Ishikawa (cell line): ENCODE measurements around the gene TBC1D1.

Experiments used
- CEBPB ChIP-seq: IDR thresholded peaks from 2 replicates; pipeline ENCODE4 v1.6.1; 2012
- CREB1 ChIP-seq: IDR thresholded peaks from 2 replicates; pipeline ENCODE4 v1.6.1; 2012; ENCODE audit warnings: low read depth
- EGR1 ChIP-seq: IDR thresholded peaks from 2 replicates; pipeline ENCODE4 v1.6.1; 2012
- EP300 ChIP-seq: IDR thresholded peaks from 2 replicates; pipeline ENCODE4 v1.6.1; 2012; ENCODE audit warnings: borderline replicate concordance
- MAX ChIP-seq: IDR thresholded peaks from 2 replicates; pipeline ENCODE4 v1.6.1; 2012
- NFIC ChIP-seq: IDR thresholded peaks from 2 replicates; pipeline ENCODE4 v1.6.1; 2012
- REST ChIP-seq: IDR thresholded peaks from 2 replicates; pipeline ENCODE4 v1.6.1; 2012; ENCODE audit warnings: low read depth, mild to moderate bottlenecking
- TAF1 ChIP-seq: IDR thresholded peaks from 2 replicates; pipeline ENCODE4 v1.6.1; 2012; ENCODE audit warnings: low read depth, mild to moderate bottlenecking
- YY1 ChIP-seq: IDR thresholded peaks from 2 replicates; pipeline ENCODE4 v1.6.1; 2012; ENCODE audit warnings: low read depth

GRCh38 chr4:38174801-38175200, 283.9 kb downstream of the TBC1D1 start:
- TF ChIP-seq EP300 = no peak
- TF ChIP-seq EGR1 = no peak
- no peak for TF ChIP-seq YY1
- TF ChIP-seq TAF1 = no peak
- no peak for TF ChIP-seq CEBPB
- TF ChIP-seq REST = no peak
- no peak for TF ChIP-seq CREB1
- TF ChIP-seq NFIC = no peak
- no peak for TF ChIP-seq MAX
